Embryonic facial prominence (tissue), 1 donor: ENCODE results near the gene ITGA5.

Experiments used
- DNase-seq: peaks from one replicate; pipeline ENCODE4 v3.0.0-alpha.2; 2016; ENCODE audit errors: extremely low spot score

Gene ITGA5

GRCh38 chr12:54411391-54412241, 7.5 kb downstream of the ITGA5 start:
- DNase-seq = no peak

GRCh38 chr12:54409267-54409666, 9.8 kb downstream of the ITGA5 start:
- DNase-seq = no peak

GRCh38 chr12:54407183-54407905, 11.7 kb downstream of the ITGA5 start:
- DNase-seq = no peak

GRCh38 chr12:54405573-54405972, 13.5 kb downstream of the ITGA5 start:
- no peak for DNase-seq

- no peak for DNase-seq
Measured at GRCh38 chr12:54405106-54405505, 14.0 kb downstream of the ITGA5 start.

- DNase-seq = no peak
Measured at GRCh38 chr12:54404061-54405004, 14.7 kb downstream of the ITGA5 start.

- no peak for DNase-seq
Measured at GRCh38 chr12:54401119-54401518, 17.9 kb downstream of the ITGA5 start.

- DNase-seq = peak; percentile 70
Measured at GRCh38 chr12:54398995-54399793, 19.9 kb downstream of the ITGA5 start.

- no peak for DNase-seq
Measured at GRCh38 chr12:54398218-54398617, 20.8 kb downstream of the ITGA5 start.

- DNase-seq = no peak
Measured at GRCh38 chr12:54397157-54397556, 21.9 kb downstream of the ITGA5 start.

GRCh38 chr12:54395545-54395944, 23.5 kb downstream of the ITGA5 start:
- no peak for DNase-seq

GRCh38 chr12:54394986-54395385, 24.1 kb downstream of the ITGA5 start:
- no peak for DNase-seq

GRCh38 chr12:54394281-54394719, 24.8 kb downstream of the ITGA5 start:
- DNase-seq = no peak

GRCh38 chr12:54393743-54394142, 25.3 kb downstream of the ITGA5 start:
- DNase-seq = no peak

GRCh38 chr12:54393207-54393609, 25.9 kb downstream of the ITGA5 start:
- no peak for DNase-seq

- DNase-seq = no peak
Measured at GRCh38 chr12:54392485-54393206, 26.4 kb downstream of the ITGA5 start.

GRCh38 chr12:54390668-54391551, 28.2 kb downstream of the ITGA5 start:
- DNase-seq = no peak

- no peak for DNase-seq
Measured at GRCh38 chr12:54390176-54390667, 28.8 kb downstream of the ITGA5 start.

- DNase-seq = no peak
Measured at GRCh38 chr12:54389607-54390175, 29.4 kb downstream of the ITGA5 start.
